ENCODE data around the gene ZYG11B. TPM values are rescaled to one million over a fixed set of nuclear protein-coding genes. Genes with fewer than 3 reads are reported as not detected.

The ZYG11B gene
- total and polyA plus RNA-seq, 9 of the 15 experiments (the other 6 are each of a cell fraction or from before 2014, with no cell fraction given): 4.9 to 22.2 (median 12.2) TPM

- Histone ChIP-seq H3K9me3 (replicated peaks; ENCODE audit: control insufficient read depth, insufficient read depth, low read depth, low read length) (0 out of 2 replicates have a peak, but pooled peaks cover 1% of the 10 kb centered on the region), H3K36me3 (ENCODE audit: control insufficient read depth, insufficient read depth, low read length) (peaks cover 85% of the 10 kb centered on the region), H3K9ac (ENCODE audit: insufficient read depth in 1 of 2, low read depth in 2 of 2, low read length in 2 of 2) (no peak overlapping the region), H3K4me3 (no peak overlapping the region), H4K20me1 (replicated peaks; ENCODE audit: control insufficient read depth, insufficient read depth, low read length) (0 out of 2 replicates have a peak, but pooled peaks cover 2% of the 10 kb centered on the region), H3K4me2 (ENCODE audit: insufficient read depth, low read length) (no peak overlapping the region), H2AFZ (ENCODE audit: low read depth, low read length) (no peak overlapping the region), H3K4me1 (replicated peaks in 1 of 2; ENCODE audit: control insufficient read depth in 2 of 2, insufficient read depth in 2 of 2, low read length in 2 of 2) (peaks cover 0 to 2% of the 10 kb centered on the region in 2 experiments; a peak in 2 of 5 replicates), H3K27ac (ENCODE audit: extremely low read depth, low read depth, low read length) (no peak overlapping the region), H3K9me1 (ENCODE audit: control insufficient read depth, insufficient read depth, low read length) (no peaks in the 10 kb centered on the region), H3K27me3 (ENCODE audit: control insufficient read depth in 2 of 2, insufficient read depth in 2 of 2, low read length in 2 of 2) (no peaks in the 10 kb centered on the region), H3K79me2 (ENCODE audit: control insufficient read depth, insufficient read depth, low read length) (peaks cover 65% of the 10 kb centered on the region)
- ChIA-PET POLR2A (no interaction called here), CTCF (ENCODE audit: low intra/inter-chr PET ratio) (no interaction called here)
- 90% methylated on average over 3 of the region's 3 CpGs for WGBS (ENCODE audit: insufficient coverage, low coverage, missing lambda C conversion rate)
- ATAC-seq (no peak), DNase-seq (ENCODE audit: extremely low read depth in 1 of 4, low spot score in 3 of 4) (no peak), FAIRE-seq (no peak)
- intact Hi-C loops (cut with micrococcal nuclease): no loop called here
- BruUV-seq (replicated peaks): TSS peak; percentile 1
- in situ Hi-C loops (cut with MboI): loop anchor here (25.0 kb wide), 1 partner anchor 555 kb away; the partner anchor contains the start of gene ZFYVE9
- TF ChIP-seq TAF7 (tag; IDR thresholded peaks at IDR 0.05) (no peak), ZNF23 (CRISPR knock-in tag; IDR thresholded peaks at IDR 0.05) (no peak), ETV1 (tag; conservative IDR thresholded peaks at IDR 0.05; ENCODE audit: low read depth) (no peak), L3MBTL2 (IDR thresholded peaks at IDR 0.05) (no peak), ZMIZ1 (IDR thresholded peaks at IDR 0.05; ENCODE audit: low read depth in 2 of 2, low read length in 2 of 2) (no peak), MLLT1 (IDR thresholded peaks at IDR 0.05) (no peak), RHOXF2B (CRISPR knock-in tag; conservative IDR thresholded peaks at IDR 0.05) (no peak), ZNF57 (CRISPR knock-in tag; IDR thresholded peaks at IDR 0.05) (no peak), ARID2 (IDR thresholded peaks at IDR 0.05) (no peak), FOXJ3 (CRISPR knock-in tag; IDR thresholded peaks at IDR 0.05) (no peak), FIP1L1 (IDR thresholded peaks at IDR 0.05; ENCODE audit: low read depth, low read length, poor library complexity, severe bottlenecking) (no peak), SRSF3 (IDR thresholded peaks at IDR 0.05; ENCODE audit: insufficient read depth, low read length) (no peak)
- TF ChIP-seq, protein P1, sequence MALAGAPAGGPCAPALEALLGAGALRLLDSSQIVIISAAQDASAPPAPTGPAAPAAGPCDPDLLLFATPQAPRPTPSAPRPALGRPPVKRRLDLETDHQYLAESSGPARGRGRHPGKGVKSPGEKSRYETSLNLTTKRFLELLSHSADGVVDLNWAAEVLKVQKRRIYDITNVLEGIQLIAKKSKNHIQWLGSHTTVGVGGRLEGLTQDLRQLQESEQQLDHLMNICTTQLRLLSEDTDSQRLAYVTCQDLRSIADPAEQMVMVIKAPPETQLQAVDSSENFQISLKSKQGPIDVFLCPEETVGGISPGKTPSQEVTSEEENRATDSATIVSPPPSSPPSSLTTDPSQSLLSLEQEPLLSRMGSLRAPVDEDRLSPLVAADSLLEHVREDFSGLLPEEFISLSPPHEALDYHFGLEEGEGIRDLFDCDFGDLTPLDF (CRISPR knock-in tag; IDR thresholded peaks at IDR 0.05): no peak
- TF ChIP-seq, protein P2, sequence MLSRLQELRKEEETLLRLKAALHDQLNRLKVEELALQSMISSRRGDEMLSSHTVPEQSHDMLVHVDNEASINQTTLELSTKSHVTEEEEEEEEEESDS (CRISPR knock-in tag; IDR thresholded peaks at IDR 0.05): no peak
- TF ChIP-seq, protein P3, sequence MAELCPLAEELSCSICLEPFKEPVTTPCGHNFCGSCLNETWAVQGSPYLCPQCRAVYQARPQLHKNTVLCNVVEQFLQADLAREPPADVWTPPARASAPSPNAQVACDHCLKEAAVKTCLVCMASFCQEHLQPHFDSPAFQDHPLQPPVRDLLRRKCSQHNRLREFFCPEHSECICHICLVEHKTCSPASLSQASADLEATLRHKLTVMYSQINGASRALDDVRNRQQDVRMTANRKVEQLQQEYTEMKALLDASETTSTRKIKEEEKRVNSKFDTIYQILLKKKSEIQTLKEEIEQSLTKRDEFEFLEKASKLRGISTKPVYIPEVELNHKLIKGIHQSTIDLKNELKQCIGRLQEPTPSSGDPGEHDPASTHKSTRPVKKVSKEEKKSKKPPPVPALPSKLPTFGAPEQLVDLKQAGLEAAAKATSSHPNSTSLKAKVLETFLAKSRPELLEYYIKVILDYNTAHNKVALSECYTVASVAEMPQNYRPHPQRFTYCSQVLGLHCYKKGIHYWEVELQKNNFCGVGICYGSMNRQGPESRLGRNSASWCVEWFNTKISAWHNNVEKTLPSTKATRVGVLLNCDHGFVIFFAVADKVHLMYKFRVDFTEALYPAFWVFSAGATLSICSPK (IDR thresholded peaks at IDR 0.05; ENCODE audit: borderline replicate concordance): no peak
Measured at GRCh38 chr1:52691821-52692220, 34.4 kb upstream of the ZYG11B start.

Measured in K562 (cell line).